HG03139 (cell line): ENCODE results near the gene MYCBP2.
"Not testable (repeated sequence)": the region's sequence is repeated elsewhere in the genome, so short reads cannot be mapped to it uniquely, and the experiment has no call there.

Source experiments
- ATAC-seq: cut with Tn5 transposase; IDR thresholded peaks from one replicate; pipeline ENCODE4 v1.9.1; 2021; ENCODE audit not compliant: unreplicated experiment

Gene MYCBP2

GRCh38 chr13:77215543-77215942 lies 111.4 kb downstream of the MYCBP2 start:
- ATAC-seq = no peak

- no peak for ATAC-seq
These were observed 113.2 kb downstream of the MYCBP2 start for GRCh38 chr13:77213644-77214043.

GRCh38 chr13:77207943-77208342 lies 119.0 kb downstream of the MYCBP2 start:
- ATAC-seq = no peak

GRCh38 chr13:77198995-77199394 lies 127.9 kb downstream of the MYCBP2 start:
- ATAC-seq = not testable (repeated sequence)

- ATAC-seq = no peak
These were observed 130.8 kb downstream of the MYCBP2 start for GRCh38 chr13:77196052-77196618.

GRCh38 chr13:77190349-77190958 lies 136.4 kb downstream of the MYCBP2 start:
- ATAC-seq = no peak

GRCh38 chr13:77185721-77186120 lies 141.2 kb downstream of the MYCBP2 start:
- no peak for ATAC-seq

- ATAC-seq = peak; percentile 98
These were observed 142.4 kb downstream of the MYCBP2 start for GRCh38 chr13:77184455-77184854.

- ATAC-seq = no peak
These were observed 146.9 kb downstream of the MYCBP2 start for GRCh38 chr13:77180011-77180410.

GRCh38 chr13:77177646-77178045 lies 149.2 kb downstream of the MYCBP2 start:
- no peak for ATAC-seq

GRCh38 chr13:77176350-77176749 lies 150.5 kb downstream of the MYCBP2 start:
- no peak for ATAC-seq

GRCh38 chr13:77172650-77173049 lies 154.2 kb downstream of the MYCBP2 start:
- ATAC-seq = no peak

GRCh38 chr13:77171451-77171850 lies 155.4 kb downstream of the MYCBP2 start:
- ATAC-seq = no peak

GRCh38 chr13:77168237-77168636 lies 158.7 kb downstream of the MYCBP2 start:
- ATAC-seq = no peak

- no peak for ATAC-seq
These were observed 176.2 kb downstream of the MYCBP2 start for GRCh38 chr13:77150651-77151050.

GRCh38 chr13:77143431-77143830 lies 183.5 kb downstream of the MYCBP2 start:
- ATAC-seq = no peak

- ATAC-seq = no peak
These were observed 187.6 kb downstream of the MYCBP2 start for GRCh38 chr13:77139306-77139705.

- no peak for ATAC-seq
These were observed 188.1 kb downstream of the MYCBP2 start for GRCh38 chr13:77138813-77139212.

- no peak for ATAC-seq
These were observed 189.9 kb downstream of the MYCBP2 start for GRCh38 chr13:77136902-77137420.

- no peak for ATAC-seq
These were observed 202.5 kb downstream of the MYCBP2 start for GRCh38 chr13:77124423-77124822.

GRCh38 chr13:77118134-77118533 lies 208.8 kb downstream of the MYCBP2 start:
- ATAC-seq = no peak

GRCh38 chr13:77114271-77114670 lies 212.6 kb downstream of the MYCBP2 start:
- ATAC-seq = no peak

GRCh38 chr13:77113496-77113895 lies 213.4 kb downstream of the MYCBP2 start:
- ATAC-seq = no peak
